Upper lobe of right lung (tissue), 1 donor: ENCODE measurements around the gene ARHGEF12. TPM values are rescaled to one million over a fixed set of nuclear protein-coding genes. Genes with fewer than 3 reads are reported as not detected.

Source experiments
- ATAC-seq: fragments of 200-7000 bp; cut with Tn5 transposase; one replicate; pipeline ENCODE4 v1.9.1; 2020; ENCODE audit warnings: mild to moderate bottlenecking, moderate library complexity
- DNase-seq: peaks from one replicate; pipeline ENCODE4 v3.0.0-alpha.2; 2020
- H3K27ac ChIP-seq: fragments of 200-600 bp; one replicate; pipeline ENCODE4 v1.8.0; 2022
- H3K27me3 ChIP-seq: fragments of 200-600 bp; one replicate; pipeline ENCODE4 v1.8.0; 2022; ENCODE audit warnings: mild to moderate bottlenecking
- H3K36me3 ChIP-seq: fragments of 200-600 bp; one replicate; pipeline ENCODE4 v1.8.0; 2022
- H3K4me1 ChIP-seq: fragments of 200-600 bp; one replicate; pipeline ENCODE4 v1.8.0; 2022
- H3K4me3 ChIP-seq: fragments of 200-600 bp; one replicate; pipeline ENCODE4 v1.8.0; 2022; ENCODE audit warnings: mild to moderate bottlenecking
- H3K9me3 ChIP-seq: fragments of 200-600 bp; one replicate; pipeline ENCODE4 v1.8.0; 2022
- intact Hi-C: fragments of 100-400 bp; cut with DNase I; formaldehyde crosslinking; loops from one replicate; pipeline ENCODE4 v1.11.0; 2022
- total RNA-seq: library from RNA; stranded (reverse); fragmentation: NEBNext Ultra II Directional; extraction: Animal tissue kit (Norgen Biotek cat#: 25700); gene quantifications from one replicate; pipeline ENCODE4 v1.2.1, GENCODE V29; 2021
- TF ChIP-seq, protein P1 (sequence below): fragments of 200-600 bp; IDR thresholded peaks from one replicate; pipeline ENCODE4 v1.8.0; 2022; ENCODE audit warnings: antibody characterized with exemption
- donor health status: DM: no; HTN: yes; CAD: no; lungs with severe emphysema.

ARHGEF12 gene
- total RNA-seq, 1 donor from 2014 or later: 132 TPM

DNA sequence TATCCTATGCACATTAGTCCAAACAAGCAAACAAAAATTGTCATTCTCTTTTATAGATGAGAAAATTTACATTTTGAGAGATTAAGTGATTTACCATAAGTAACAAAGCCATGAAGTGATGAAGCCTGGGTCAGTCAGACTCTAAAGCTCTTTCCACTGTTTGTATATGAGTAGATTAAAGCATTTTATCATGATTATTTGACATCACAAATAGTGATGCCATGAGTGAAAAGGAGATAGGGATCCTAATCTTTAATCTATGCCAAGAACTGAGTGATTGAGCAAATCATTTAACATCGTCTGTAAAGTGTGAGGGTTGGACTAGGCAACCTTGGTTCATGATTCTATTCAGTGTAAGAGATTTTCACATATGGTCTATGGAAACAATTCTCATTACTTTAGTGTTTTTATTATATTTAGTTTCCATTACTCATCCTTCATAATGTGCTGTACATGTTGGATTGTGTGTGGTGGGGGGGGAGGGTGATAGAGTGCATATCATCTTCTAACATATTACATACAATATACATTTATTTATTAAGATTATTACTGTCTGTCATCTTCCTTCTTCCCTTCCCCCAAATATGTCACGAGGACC lies 50.7 kb downstream of the ARHGEF12 start:
- no peak for ATAC-seq

DNA sequence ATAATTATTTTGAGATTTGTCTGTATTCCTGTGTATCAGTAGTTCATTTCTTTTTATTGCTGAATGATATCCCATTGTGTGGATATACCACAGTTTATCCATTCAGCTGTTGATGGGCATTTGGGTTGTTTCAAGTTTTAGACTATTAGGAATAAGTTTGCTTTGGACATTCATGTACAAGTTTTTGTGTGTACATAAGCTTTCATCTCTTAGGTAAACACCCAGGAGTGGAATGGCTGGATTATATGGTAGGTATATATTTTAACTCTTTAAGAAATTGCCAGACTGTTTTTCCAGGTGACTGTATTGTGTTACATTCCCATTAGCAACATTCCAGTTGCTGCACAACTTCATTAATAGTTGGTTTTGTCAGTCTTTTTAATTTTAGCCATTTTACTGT lies 52.0 kb downstream of the ARHGEF12 start:
- Histone ChIP-seq H3K4me3 (no peak overlapping the region), H3K27me3 (no peaks in the 10 kb centered on the region), H3K9me3 (no peaks in the 10 kb centered on the region), H3K36me3 (no peaks in the 10 kb centered on the region), H3K27ac (no peak overlapping the region), H3K4me1 (peaks cover 41% of the 10 kb centered on the region)
- DNase-seq (no peak), ATAC-seq (no peak)
- intact Hi-C loops: no loop called here
- TF ChIP-seq, protein P1, sequence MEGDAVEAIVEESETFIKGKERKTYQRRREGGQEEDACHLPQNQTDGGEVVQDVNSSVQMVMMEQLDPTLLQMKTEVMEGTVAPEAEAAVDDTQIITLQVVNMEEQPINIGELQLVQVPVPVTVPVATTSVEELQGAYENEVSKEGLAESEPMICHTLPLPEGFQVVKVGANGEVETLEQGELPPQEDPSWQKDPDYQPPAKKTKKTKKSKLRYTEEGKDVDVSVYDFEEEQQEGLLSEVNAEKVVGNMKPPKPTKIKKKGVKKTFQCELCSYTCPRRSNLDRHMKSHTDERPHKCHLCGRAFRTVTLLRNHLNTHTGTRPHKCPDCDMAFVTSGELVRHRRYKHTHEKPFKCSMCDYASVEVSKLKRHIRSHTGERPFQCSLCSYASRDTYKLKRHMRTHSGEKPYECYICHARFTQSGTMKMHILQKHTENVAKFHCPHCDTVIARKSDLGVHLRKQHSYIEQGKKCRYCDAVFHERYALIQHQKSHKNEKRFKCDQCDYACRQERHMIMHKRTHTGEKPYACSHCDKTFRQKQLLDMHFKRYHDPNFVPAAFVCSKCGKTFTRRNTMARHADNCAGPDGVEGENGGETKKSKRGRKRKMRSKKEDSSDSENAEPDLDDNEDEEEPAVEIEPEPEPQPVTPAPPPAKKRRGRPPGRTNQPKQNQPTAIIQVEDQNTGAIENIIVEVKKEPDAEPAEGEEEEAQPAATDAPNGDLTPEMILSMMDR: no peak

More for the DNA sequence above, 50.7 kb downstream of the ARHGEF12 start:
- Histone ChIP-seq H3K4me3 (no peak overlapping the region), H3K27ac (no peak overlapping the region), H3K4me1 (peaks cover 43% of the 10 kb centered on the region), H3K36me3 (no peaks in the 10 kb centered on the region), H3K27me3 (no peaks in the 10 kb centered on the region), H3K9me3 (no peaks in the 10 kb centered on the region)
- no peak for DNase-seq
- intact Hi-C loops: no loop called here
- TF ChIP-seq, protein P1: no peak

DNA sequence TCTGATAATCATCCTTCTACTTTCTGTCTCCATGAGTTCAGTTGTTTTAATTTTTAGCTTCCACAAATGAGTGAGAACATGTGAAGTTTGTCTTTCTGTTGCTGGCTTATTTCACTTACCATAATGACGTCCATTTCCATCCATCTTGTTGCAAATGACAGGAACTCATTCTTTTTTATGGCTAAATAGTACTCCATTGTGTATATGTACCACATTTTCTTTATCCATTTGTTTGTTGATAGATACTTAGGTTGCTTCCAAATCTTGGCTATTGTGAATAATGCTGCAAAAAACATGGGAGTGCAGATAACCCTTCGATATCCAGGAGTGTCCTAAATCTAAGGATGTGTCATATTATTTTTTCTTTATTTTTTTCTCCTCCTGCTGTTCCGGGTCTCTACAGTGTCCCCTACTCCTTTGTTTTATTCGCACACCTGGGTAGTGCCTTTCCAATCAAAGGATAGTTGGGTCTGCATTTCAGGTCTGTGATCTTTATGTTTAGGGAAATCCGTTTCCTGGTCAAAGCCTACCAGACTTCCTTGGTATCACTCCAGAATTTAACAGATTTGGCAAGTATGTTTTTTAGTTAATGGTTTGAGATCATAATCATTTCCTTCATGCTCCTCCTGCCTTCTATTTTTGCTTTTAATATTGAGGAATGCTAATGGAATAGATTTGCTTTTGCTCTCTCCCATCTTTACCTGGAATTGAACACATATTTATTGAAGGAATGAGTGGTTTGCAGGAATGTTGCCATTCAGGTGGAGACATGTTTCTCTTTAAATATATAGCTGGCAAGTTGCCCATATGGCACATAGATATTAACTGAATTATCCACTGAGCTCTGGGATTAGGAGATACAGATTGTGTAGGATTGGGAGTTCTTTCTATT lies 53.7 kb downstream of the ARHGEF12 start:
- intact Hi-C loops: no loop called here
- H3K4me3 ChIP-seq: no peak overlapping the region
- H3K4me1 ChIP-seq: peaks cover 41% of the 10 kb centered on the region
- no peak for ATAC-seq
- TF ChIP-seq, protein P1: no peak
- no peak overlapping the region for H3K27ac ChIP-seq
- no peaks in the 10 kb centered on the region for H3K36me3 ChIP-seq
- DNase-seq: no peak
- no peaks in the 10 kb centered on the region for H3K9me3 ChIP-seq
- H3K27me3 ChIP-seq: no peaks in the 10 kb centered on the region

DNA sequence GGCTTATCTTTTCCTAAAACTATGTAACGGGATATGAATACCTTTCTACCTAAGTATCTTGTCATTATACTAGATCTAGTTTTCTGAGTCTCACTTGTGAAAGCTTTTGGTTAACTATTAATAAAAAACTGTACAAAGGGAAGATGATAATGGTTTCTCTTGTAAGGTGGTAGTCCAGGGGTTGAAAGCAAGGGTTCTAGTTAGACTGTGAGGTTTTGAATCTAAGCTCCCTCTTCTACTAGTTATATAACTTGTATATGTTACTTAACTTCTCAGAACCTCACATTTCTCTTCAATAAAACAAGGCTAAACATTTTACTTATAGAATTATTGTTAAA lies 54.3 kb downstream of the ARHGEF12 start:
- no peak overlapping the region for H3K27ac ChIP-seq
- ATAC-seq (no peak), DNase-seq (no peak)
- intact Hi-C loops: no loop called here
- no peaks in the 10 kb centered on the region for H3K36me3 ChIP-seq
- H3K4me3 ChIP-seq: no peak overlapping the region
- no peaks in the 10 kb centered on the region for H3K9me3 ChIP-seq
- no peaks in the 10 kb centered on the region for H3K27me3 ChIP-seq
- H3K4me1 ChIP-seq: peaks cover 41% of the 10 kb centered on the region
- TF ChIP-seq, protein P1: no peak

DNA sequence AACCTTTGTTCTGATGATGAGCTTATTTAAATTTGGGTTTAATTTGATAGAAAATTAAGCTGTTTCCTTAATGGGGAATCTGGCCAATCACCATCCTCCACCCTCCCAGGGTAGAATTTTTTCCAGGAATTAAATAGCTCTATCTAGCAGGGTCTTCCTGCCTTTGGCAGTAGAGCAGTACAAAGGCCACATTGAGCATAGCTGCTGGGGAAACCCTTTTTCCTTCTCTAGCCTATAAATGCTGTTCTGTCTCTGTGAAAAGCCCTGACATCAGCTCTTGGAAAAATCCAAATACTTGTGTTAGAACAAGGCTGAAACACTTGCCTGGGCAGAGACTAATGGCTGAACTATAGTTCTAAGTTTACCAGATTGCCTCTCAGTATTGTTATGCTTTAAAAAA lies 55.1 kb downstream of the ARHGEF12 start:
- no peaks in the 10 kb centered on the region for H3K36me3 ChIP-seq
- no peaks in the 10 kb centered on the region for H3K9me3 ChIP-seq
- no peak overlapping the region for H3K27ac ChIP-seq
- no peak overlapping the region for H3K4me3 ChIP-seq
- TF ChIP-seq, protein P1: no peak
- H3K27me3 ChIP-seq: no peaks in the 10 kb centered on the region
- H3K4me1 ChIP-seq: peaks cover 36% of the 10 kb centered on the region
- ATAC-seq (no peak), DNase-seq (no peak)
- intact Hi-C loops: no loop called here
